ENCODE data around the gene AVPR1B.

AVPR1B gene

GRCh38 chr1:206101351-206102045 lies 15.7 kb downstream of the AVPR1B start:
- Histone ChIP-seq H3K4me3 (ENCODE audit: low read depth in 1 of 2, low read length in 1 of 2) (no peak overlapping the region), H3K4me1 (ENCODE audit: control insufficient read depth in 1 of 2, insufficient read depth in 1 of 2, low read depth in 1 of 2, low read length in 1 of 2) (peaks cover 48 to 51% of the 10 kb centered on the region in 2 experiments), H3K36me3 (no peaks in the 10 kb centered on the region), H3K27me3 (no peaks in the 10 kb centered on the region), H3K27ac (peak overlapping the region; percentile 47), H3K9me3 (no peaks in the 10 kb centered on the region)
- TF ChIP-seq CTCF (IDR thresholded peaks at IDR 0.05): no peak

GRCh38 chr1:206100226-206100815 lies 16.9 kb downstream of the AVPR1B start:
- no peaks in the 10 kb centered on the region for H3K27me3 ChIP-seq
- no peaks in the 10 kb centered on the region for H3K36me3 ChIP-seq
- H3K27ac ChIP-seq: no peak overlapping the region
- TF ChIP-seq CTCF (IDR thresholded peaks at IDR 0.05): no peak
- H3K9me3 ChIP-seq: no peaks in the 10 kb centered on the region
- no peak overlapping the region for H3K4me3 ChIP-seq (ENCODE audit: low read depth in 1 of 2, low read length in 1 of 2)
- H3K4me1 ChIP-seq (ENCODE audit: control insufficient read depth in 1 of 2, insufficient read depth in 1 of 2, low read depth in 1 of 2, low read length in 1 of 2): peaks cover 48 to 51% of the 10 kb centered on the region in 2 experiments

- no peak for TF ChIP-seq CTCF (IDR thresholded peaks at IDR 0.05)
- H3K27me3 ChIP-seq: peaks cover 3% of the 10 kb centered on the region
Measured at GRCh38 chr1:206098242-206098919, 18.8 kb downstream of the AVPR1B start.

GRCh38 chr1:206097381-206097780 lies 19.8 kb downstream of the AVPR1B start:
- H3K4me1 ChIP-seq (ENCODE audit: control insufficient read depth in 1 of 2, insufficient read depth in 1 of 2, low read depth in 1 of 2, low read length in 1 of 2): peaks cover 45 to 46% of the 10 kb centered on the region in 2 experiments
- H3K36me3 ChIP-seq: no peaks in the 10 kb centered on the region

More at GRCh38 chr1:206098242-206098919, 18.8 kb downstream of the AVPR1B start:
- Histone ChIP-seq H3K9me3 (no peaks in the 10 kb centered on the region), H3K36me3 (no peaks in the 10 kb centered on the region), H3K4me3 (ENCODE audit: low read depth in 1 of 2, low read length in 1 of 2) (no peak overlapping the region), H3K4me1 (ENCODE audit: control insufficient read depth in 1 of 2, insufficient read depth in 1 of 2, low read depth in 1 of 2, low read length in 1 of 2) (peaks cover 48 to 51% of the 10 kb centered on the region in 2 experiments), H3K27ac (peak overlapping the region; percentile 3)

GRCh38 chr1:206094024-206094423 lies 23.2 kb downstream of the AVPR1B start:
- no peak for TF ChIP-seq CTCF (IDR thresholded peaks at IDR 0.05)
- Histone ChIP-seq H3K36me3 (no peaks in the 10 kb centered on the region), H3K4me1 (ENCODE audit: control insufficient read depth in 1 of 2, insufficient read depth in 1 of 2, low read depth in 1 of 2, low read length in 1 of 2) (peaks cover 19% of the 10 kb centered on the region in 2 experiments), H3K4me3 (ENCODE audit: low read depth in 1 of 2, low read length in 1 of 2) (no peak overlapping the region), H3K9me3 (no peaks in the 10 kb centered on the region), H3K27me3 (peaks cover 3% of the 10 kb centered on the region), H3K27ac (no peak overlapping the region)

More at GRCh38 chr1:206097381-206097780, 19.8 kb downstream of the AVPR1B start:
- TF ChIP-seq CTCF (IDR thresholded peaks at IDR 0.05): no peak
- Histone ChIP-seq H3K27me3 (peaks cover 3% of the 10 kb centered on the region), H3K4me3 (ENCODE audit: low read depth in 1 of 2, low read length in 1 of 2) (no peak overlapping the region), H3K27ac (no peak overlapping the region), H3K9me3 (no peaks in the 10 kb centered on the region)
